HG02885 (cell line): ENCODE results near the gene POLR2M.
A peak's percentile ranks its signal among the peaks of the same experiment; 100 is the strongest.

Experiments
- ATAC-seq: cut with Tn5 transposase; IDR thresholded peaks from one replicate; pipeline ENCODE4 v1.9.1; 2021; ENCODE audit warnings: mild to moderate bottlenecking; ENCODE audit not compliant: unreplicated experiment, poor library complexity

The POLR2M gene

DNA sequence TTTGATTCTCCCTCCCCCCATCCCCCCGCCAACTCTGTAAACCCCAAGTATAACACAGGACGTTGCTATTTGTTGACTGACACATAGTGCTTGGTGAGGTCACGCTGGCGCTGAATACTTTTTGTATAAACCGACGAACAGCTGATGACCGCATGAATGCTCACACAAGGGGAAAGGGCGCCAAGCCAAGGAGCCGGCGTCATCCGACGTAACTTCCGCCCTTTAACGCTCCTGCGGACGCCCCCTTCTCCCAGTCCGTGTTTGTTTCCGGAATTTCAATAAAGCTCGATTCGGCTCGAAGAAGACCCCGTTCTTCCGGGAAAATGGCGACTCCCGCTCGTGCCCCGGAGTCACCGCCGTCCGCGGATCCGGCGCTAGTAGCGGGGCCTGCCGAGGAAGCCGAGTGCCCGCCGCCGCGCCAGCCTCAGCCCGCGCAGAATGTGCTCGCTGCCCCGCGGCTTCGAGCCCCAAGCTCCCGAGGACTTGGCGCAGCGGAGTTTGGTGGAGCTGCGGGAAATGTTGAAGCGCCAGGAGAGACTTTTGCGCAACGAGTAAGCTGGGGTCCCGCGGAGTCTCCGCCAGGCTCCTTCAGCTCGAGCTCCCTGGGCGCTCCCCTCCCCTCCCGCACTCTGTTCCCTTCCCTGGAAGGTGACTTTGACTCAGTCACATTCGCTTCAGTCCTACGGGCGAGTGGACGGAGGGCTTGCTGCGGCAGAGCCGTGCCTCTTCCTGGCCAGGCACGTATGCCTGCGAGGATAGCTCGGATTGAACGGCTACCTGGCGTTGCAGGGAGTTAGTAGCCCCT lies at the start of gene POLR2M:
POLR2M (plus strand) TSS at position 310 of the 805 bp plus-strand sequence; CDS start at position 439, 129 bp downstream.
- peak; percentile 96 for ATAC-seq

DNA sequence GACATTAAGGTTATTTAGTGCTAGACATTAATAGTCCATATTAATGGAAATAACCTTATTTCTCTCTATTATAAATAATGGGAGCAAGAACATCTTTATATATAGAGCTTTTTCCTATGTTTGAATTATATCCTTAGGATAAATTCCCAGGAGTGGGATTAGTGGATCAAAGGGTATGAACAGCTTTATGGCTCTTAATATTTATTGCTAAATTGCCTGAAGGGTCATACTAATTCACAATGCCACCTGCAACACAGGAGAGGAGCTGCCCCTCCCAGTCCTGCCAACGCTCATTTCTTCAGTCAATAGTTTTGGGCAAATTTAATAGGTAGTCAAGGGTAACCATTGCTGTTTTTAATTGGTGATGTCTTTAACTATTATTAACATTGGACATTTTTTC lies 48.9 kb upstream of the POLR2M start:
- no peak for ATAC-seq

DNA sequence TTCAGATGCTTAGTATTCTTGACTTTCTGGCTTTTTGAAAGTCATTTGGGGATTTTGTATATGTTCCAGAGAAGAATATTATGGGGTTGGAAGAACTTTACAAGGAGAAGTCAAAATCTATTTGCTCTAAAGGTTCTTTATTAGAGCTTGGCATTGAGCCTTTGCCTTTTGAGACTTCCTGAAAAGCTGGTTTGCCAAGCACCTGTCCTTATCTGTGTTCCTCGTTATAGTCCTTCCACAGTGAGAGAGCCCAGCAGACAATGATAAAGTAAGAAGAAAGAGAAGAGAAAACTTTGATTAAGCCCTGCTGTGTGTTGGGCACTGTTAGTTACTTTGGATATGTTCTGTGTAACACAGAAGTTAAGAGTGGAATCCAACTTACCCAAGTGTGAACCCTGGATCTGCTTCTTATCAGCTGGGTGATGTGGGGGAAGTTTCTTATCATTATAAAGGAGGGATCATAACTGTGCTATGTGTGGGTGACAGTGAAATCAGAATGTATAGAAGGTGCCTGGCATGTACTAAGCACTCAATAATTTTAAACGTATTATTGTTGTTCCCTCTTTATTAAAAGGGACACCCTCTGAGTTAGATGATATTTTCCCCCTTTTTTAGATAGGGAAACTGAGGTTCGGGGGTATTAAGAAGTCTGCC lies 44.3 kb upstream of the POLR2M start:
- no peak for ATAC-seq

DNA sequence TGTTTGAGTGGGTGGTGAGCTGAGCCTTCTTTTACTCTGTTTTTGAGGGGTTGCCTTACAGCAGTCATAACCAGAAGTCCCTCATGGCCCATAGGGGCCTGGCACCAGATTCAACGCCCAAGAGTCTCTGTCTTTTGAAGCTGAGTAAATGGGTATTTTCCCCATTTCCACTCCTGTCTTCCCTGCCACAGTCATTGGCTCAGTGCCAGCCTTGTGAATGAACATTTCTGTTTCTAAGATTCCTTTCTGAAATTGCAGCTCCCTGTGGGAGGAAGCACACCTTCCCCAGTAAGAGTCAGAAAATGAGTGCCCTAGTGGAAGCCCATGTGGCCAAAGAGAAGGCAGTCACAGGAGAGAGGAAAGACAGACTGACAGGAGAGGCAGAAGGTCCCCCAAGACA lies 43.7 kb upstream of the POLR2M start:
- no peak for ATAC-seq

GRCh38 chr15:57663262-57663661 lies 43.3 kb upstream of the POLR2M start:
- ATAC-seq: no peak

- no peak for ATAC-seq
Measured at GRCh38 chr15:57665194-57665593, 41.3 kb upstream of the POLR2M start.

DNA sequence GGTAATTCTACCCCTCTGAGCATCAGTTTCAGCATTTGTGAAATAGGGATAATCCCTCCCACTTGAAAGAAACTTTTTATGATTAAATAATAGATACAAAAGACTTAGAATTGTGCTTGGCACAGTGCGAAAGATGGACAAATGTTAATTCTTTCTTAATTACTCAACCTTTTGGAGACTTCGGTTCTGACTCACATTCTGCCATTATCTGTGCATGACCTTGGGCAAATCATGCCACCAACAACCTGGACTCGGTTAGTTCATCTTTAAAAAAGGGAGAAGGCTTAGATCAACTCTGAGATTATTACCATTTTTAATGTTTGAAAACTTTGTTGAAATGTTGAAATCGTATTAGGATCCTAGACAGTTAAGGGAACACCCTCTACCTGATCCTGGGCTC lies 40.6 kb upstream of the POLR2M start:
- no peak for ATAC-seq

DNA sequence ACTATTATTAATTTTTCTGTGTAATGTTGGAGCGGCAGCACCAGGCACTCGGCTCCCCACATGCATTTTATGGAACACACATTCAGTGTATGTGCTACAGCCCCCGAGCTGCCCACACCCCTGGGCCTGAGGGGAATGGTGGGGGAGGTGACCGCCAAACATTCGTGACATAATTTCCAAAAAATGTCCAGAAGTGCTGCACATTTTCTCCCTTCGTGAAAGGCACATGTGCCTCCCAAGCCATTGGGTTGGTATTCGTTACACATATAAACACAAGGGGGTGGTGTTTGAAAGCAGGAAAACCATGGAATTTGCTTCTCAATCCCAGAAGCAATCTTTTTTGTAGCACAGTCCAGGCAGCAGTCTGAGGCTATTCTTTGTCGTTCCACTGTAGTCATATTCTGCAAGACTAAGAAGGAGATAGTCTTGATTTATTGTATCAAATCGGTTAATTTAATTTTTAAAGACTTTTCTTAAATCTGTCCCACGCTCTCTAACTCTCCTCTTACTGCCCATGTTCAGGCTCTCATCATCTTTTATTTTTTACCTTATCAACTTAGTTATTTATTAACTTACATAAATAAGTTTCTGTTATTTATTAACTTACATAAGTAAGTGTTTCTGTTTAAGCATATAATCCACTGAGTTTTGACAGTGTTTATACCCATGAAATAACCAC lies 39.2 kb upstream of the POLR2M start:
- ATAC-seq: no peak

DNA sequence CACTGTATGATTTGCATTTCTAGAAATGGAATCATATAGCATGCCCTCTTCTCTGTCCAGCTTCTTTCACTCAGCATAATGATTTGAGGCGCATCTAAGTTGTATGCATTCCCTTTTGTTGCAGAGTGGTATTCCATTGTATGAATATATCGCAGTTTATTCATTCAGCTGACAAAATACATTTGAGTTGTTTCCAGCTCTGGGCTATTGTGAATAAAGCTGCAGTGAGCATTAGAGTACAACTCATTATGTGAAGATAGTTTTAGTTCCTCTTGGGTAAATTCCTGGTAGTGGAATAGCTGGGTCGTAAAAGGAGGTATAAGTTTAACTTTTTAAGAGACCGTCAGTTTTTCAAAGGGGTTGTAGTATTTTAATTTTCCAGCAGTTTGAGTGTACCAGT lies 38.5 kb upstream of the POLR2M start:
- ATAC-seq: no peak

GRCh38 chr15:57671636-57672035 lies 34.9 kb upstream of the POLR2M start:
- ATAC-seq: no peak

- ATAC-seq: no peak
Measured at GRCh38 chr15:57675481-57676181, 30.9 kb upstream of the POLR2M start.

DNA sequence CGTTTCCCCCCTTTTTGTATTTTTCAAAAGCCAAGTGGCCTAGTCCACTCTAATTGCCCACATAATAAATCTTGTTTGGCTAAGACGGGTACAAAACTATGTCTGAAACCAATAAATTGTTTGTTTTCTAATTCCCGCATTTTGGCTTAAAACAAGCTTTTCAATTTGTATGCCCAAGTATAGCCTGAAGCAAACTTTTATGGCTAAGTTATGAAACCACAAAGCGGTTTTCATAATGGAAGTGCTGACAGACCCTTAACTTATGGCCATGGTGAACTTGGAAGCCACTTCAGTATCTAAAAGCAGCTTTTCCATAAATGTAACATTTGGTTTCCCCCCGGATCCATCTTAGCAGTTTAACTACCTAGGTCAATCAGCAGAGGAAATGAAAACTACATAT lies 29.9 kb upstream of the POLR2M start:
- no peak for ATAC-seq

GRCh38 chr15:57677204-57677603 lies 29.3 kb upstream of the POLR2M start:
- ATAC-seq: no peak

GRCh38 chr15:57680021-57680420 lies 26.5 kb upstream of the POLR2M start:
- ATAC-seq: no peak

DNA sequence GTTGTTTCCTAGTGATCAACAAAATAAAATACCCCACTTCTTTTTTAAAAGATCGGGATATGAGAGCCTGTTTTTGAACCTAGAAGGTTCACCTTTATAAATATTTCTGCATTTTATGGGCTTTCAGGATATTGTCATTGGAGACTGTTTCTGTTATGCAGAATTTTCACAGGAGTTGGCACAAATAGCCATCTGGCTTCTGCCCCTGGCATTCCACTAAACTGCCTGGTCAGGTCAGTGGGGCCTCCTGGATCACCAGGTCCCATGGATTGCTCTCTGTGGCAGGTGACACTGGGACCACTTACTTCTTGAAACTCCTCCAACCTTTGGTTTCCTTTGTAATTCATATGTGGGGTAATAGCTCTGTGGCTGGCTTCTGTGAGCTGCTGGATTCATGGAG lies 25.5 kb upstream of the POLR2M start:
- ATAC-seq: no peak

- no peak for ATAC-seq
Measured at GRCh38 chr15:57683481-57683880, 23.0 kb upstream of the POLR2M start.

DNA sequence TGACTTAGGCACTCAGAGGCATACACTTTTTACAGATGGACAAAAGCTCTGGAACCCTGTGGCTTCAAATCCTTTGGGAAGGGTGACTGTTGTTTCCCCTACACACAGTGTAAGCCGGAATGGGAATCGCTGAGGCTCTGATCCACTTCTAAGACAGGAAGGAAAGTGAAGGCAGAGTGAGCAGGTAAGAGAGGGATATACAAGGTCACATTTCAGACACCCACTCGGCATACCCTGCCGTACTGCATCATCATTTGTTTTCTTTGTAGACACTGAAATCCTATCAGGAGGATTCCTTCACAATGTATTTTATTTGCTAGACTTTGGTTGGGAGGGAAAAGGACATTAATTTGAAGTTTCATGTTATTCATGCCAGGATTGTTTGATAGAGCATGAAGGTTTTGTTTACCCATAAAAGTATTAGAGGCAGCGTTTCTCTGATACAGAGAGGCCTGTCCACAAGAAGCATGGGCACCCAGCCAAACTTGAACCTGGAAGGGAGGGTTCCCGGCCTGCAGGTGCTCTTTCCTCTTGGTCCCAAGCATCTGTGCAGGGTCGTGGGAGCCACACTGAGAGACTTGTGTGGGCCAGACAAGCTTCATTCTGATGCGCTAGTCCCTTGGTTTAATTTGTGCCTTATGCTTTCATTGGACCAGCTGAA lies 21.9 kb upstream of the POLR2M start:
- ATAC-seq: no peak

GRCh38 chr15:57685306-57686095 lies 21.0 kb upstream of the POLR2M start:
- ATAC-seq: no peak

DNA sequence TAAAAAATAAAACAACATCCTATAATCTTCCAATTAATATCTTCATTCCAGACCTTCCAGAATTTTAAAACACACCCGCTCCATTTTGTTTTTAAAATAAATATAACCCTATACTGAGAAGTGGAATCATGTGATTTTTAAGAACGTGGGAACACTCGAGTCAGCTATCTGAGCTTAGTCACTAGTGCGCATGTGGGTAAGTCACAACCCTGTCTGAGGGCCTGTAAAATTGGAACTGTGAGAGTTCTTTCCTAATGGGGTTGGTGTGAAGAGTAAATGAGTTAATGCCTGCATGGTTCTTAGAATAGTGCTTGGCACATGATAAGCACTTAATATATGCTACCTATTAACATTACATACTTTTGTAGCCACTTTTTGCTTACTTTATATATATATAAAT lies 19.9 kb upstream of the POLR2M start:
- no peak for ATAC-seq
